Fibroblast of lung (primary cell): Measurements from ENCODE around the gene SLC13A1. TPM values are rescaled to one million over a fixed set of nuclear protein-coding genes. Genes with fewer than 3 reads are reported as not detected.

ENCODE experiments used
- DNase-seq, 2 donors: peaks; one replicate each; pipeline versions ENCODE4 v3.0.0 to v3.0.0-alpha.2; 2010; ENCODE audit warnings: low read depth in 2 of 2
- H2AFZ ChIP-seq: 2 replicates; pipeline ENCODE4 v1.5.1; 2012; ENCODE audit warnings: low read length, control low read depth, inconsistent platforms
- H3K27ac ChIP-seq: 2 replicates; pipeline ENCODE4 v1.5.1; 2011; ENCODE audit warnings: low read length, control low read depth; ENCODE audit not compliant: insufficient read depth
- H3K27me3 ChIP-seq: 2 replicates; pipeline ENCODE4 v1.5.1; 2011; ENCODE audit warnings: mild to moderate bottlenecking, low read length; ENCODE audit not compliant: control insufficient read depth, insufficient read depth
- H3K36me3 ChIP-seq: 2 replicates; pipeline ENCODE4 v1.5.1; 2011; ENCODE audit warnings: low read length; ENCODE audit not compliant: control insufficient read depth, insufficient read depth
- H3K4me1 ChIP-seq: 2 replicates; pipeline ENCODE4 v1.5.1; 2011; ENCODE audit warnings: low read length; ENCODE audit not compliant: control insufficient read depth, insufficient read depth; ENCODE audit errors: extremely low read depth
- H3K4me2 ChIP-seq: 2 replicates; pipeline ENCODE4 v1.5.1; 2011; ENCODE audit warnings: low read length, control low read depth; ENCODE audit not compliant: insufficient read depth; ENCODE audit errors: extremely low read depth
- H3K4me3 ChIP-seq, 4 experiments: fragments of 200-600 bp in 1 of 4; sonication (generic) in 1 of 4; replicated peaks in 1 of 4; 2 replicates each; pipeline ENCODE4 v1.5.1; 2011 to 2016; ENCODE audit warnings: low read length in 4 of 4, low read depth in 3 of 4, mild to moderate bottlenecking in 3 of 4, control low read depth in 2 of 4, inconsistent platforms in 1 of 4, mixed read lengths in 1 of 4; ENCODE audit not compliant: insufficient read depth in 1 of 4; ENCODE audit errors: control extremely low read depth in 1 of 4
- H3K79me2 ChIP-seq: 2 replicates; pipeline ENCODE4 v1.5.1; 2012; ENCODE audit warnings: mild to moderate bottlenecking, low read length, inconsistent platforms; ENCODE audit not compliant: control insufficient read depth, insufficient read depth
- H3K9ac ChIP-seq: 2 replicates; pipeline ENCODE4 v1.5.1; 2011; ENCODE audit warnings: mild to moderate bottlenecking, low read length, control low read depth; ENCODE audit not compliant: insufficient read depth
- H3K9me3 ChIP-seq: 2 replicates; pipeline ENCODE4 v1.5.1; 2012; ENCODE audit warnings: low read depth, low read length; ENCODE audit not compliant: control insufficient read depth, insufficient read depth
- H4K20me1 ChIP-seq: 2 replicates; pipeline ENCODE4 v1.5.1; 2011; ENCODE audit warnings: low read length; ENCODE audit not compliant: control insufficient read depth, insufficient read depth; ENCODE audit errors: extremely low read depth
- CTCF ChIP-seq, 2 donors: IDR thresholded peaks in 1 of 2; conservative IDR thresholded peaks in 1 of 2; 1 replicate in 1 of 2; 2 replicates in 1 of 2; pipeline ENCODE4 v1.5.1; 2011 to 2012; ENCODE audit warnings: low read length in 2 of 2, control low read depth in 1 of 2, inconsistent platforms in 1 of 2, low read depth in 1 of 2, mild to moderate bottlenecking in 1 of 2
- EZH2 ChIP-seq: IDR thresholded peaks from 2 replicates; pipeline ENCODE4 v1.5.1; 2012; ENCODE audit warnings: low read length, control low read depth, mild to moderate bottlenecking; ENCODE audit errors: missing control alignments
- polyA plus RNA-seq, 2 donors: library from polyadenylated mRNA; depleted of rRNA in 1 of 2; stranded (reverse) in 1 of 2; unstranded in 1 of 2; fragments of >200 nt; gene quantifications; 2 replicates each; pipeline ENCODE4 v1.2.1, GENCODE V29; 2011 to 2012; ENCODE audit warnings: missing spikeins in 1 of 2
- total RNA-seq: library from RNA; depleted of rRNA; stranded (reverse); fragments of >200 nt; gene quantifications from 2 replicates; pipeline ENCODE4 v1.2.1, GENCODE V29; 2014

The SLC13A1 gene
- total and polyA plus RNA-seq, 2 donors (not counting 1 experiment from before 2014, with no cell fraction given): not detected

GRCh38 chr7:123157606-123158005, 42.2 kb downstream of the SLC13A1 start:
- no peak overlapping the region for H3K4me3 ChIP-seq
- H3K27ac ChIP-seq: no peak overlapping the region

DNA sequence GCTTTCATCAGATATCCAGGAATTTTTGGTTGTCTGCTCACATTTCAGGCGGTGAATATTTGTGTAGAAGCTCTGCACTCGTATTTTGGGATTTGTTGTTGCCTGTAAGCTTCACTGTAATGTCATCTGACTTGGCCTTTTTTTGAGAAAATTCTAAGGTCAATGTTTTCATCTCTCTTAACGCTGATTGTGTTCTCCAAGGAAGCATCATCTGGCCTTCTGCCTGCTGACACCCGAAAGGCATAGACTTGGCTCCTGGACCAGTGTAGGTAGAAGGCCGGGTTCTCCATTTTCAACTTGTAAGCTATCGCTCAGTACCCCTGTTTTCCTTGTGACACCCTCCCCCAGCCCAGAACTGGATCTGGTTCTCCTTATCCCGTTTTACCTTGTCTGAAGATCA, 44.2 kb downstream of the SLC13A1 start:
- DNase-seq: no peak
- no peak overlapping the region for H3K4me2 ChIP-seq
- H4K20me1 ChIP-seq: no peaks in the 10 kb centered on the region
- H3K27me3 ChIP-seq: no peaks in the 10 kb centered on the region
- no peaks in the 10 kb centered on the region for H3K4me1 ChIP-seq
- H3K9me3 ChIP-seq: no peaks in the 10 kb centered on the region
- no peak overlapping the region for H3K9ac ChIP-seq
- H3K36me3 ChIP-seq: no peaks in the 10 kb centered on the region
- H2AFZ ChIP-seq: no peak overlapping the region
- no peak overlapping the region for H3K4me3 ChIP-seq
- TF ChIP-seq CTCF (conservative IDR thresholded peaks at IDR 0.05 in 1 of 2, IDR thresholded peaks at IDR 0.05 in 1 of 2; ENCODE audit: low read depth in 1 of 2, low read length in 2 of 2): no peak
- no peak for TF ChIP-seq EZH2
- no peak overlapping the region for H3K27ac ChIP-seq
- H3K79me2 ChIP-seq: no peaks in the 10 kb centered on the region

More at GRCh38 chr7:123157606-123158005, 42.2 kb downstream of the SLC13A1 start:
- no peak for DNase-seq
- TF ChIP-seq CTCF (conservative IDR thresholded peaks at IDR 0.05 in 1 of 2, IDR thresholded peaks at IDR 0.05 in 1 of 2; ENCODE audit: low read depth in 1 of 2, low read length in 2 of 2) (no peak), EZH2 (no peak)
- Histone ChIP-seq H3K79me2 (no peaks in the 10 kb centered on the region), H3K27me3 (no peaks in the 10 kb centered on the region), H4K20me1 (no peaks in the 10 kb centered on the region), H3K9me3 (no peaks in the 10 kb centered on the region), H2AFZ (no peak overlapping the region), H3K4me1 (no peaks in the 10 kb centered on the region), H3K36me3 (no peaks in the 10 kb centered on the region), H3K9ac (no peak overlapping the region), H3K4me2 (no peak overlapping the region)

DNA sequence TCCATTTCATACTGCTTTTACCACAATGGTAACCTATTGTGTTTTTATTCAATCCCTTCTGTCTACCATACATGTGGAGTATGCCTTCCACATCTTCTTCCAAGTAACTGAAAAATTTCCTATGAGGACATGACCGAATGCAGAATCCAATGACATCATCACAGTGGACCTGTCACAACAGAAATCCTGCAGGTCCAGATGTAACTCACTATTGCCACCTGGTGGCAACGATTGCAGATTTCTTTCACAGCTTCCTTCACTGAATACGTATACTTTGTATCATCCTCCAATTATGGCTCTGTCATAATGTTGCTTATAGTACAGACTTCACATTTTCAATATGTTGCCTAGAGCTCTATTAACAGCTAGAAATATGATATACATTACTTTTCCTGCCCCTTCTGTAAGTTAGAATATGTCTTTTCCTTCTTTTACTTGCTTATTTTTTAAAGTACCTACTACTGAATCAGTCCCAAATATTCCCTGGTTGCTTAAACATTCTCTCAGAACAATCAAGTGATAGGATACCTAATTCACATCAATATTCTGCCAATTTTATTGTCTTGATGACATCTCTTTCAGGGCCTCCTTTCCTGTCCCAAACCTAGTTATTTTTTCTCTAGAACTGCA, 45.4 kb downstream of the SLC13A1 start:
- Histone ChIP-seq H3K27ac (no peak overlapping the region), H3K4me1 (no peaks in the 10 kb centered on the region), H3K9me3 (no peaks in the 10 kb centered on the region), H3K9ac (no peak overlapping the region), H3K36me3 (no peaks in the 10 kb centered on the region), H3K4me3 (no peak overlapping the region), H2AFZ (no peak overlapping the region), H3K79me2 (no peaks in the 10 kb centered on the region), H3K27me3 (no peaks in the 10 kb centered on the region), H3K4me2 (no peak overlapping the region), H4K20me1 (no peaks in the 10 kb centered on the region)
- DNase-seq: peak; percentile 73 to 81
- peak; percentile 74 to 83 for TF ChIP-seq CTCF (conservative IDR thresholded peaks at IDR 0.05 in 1 of 2, IDR thresholded peaks at IDR 0.05 in 1 of 2; ENCODE audit: low read depth in 1 of 2, low read length in 2 of 2)
- TF ChIP-seq EZH2: no peak
